IMR-90 (cell line): Measurements from ENCODE around the gene C16orf74. TPM values are rescaled to one million over a fixed set of nuclear protein-coding genes. Genes with fewer than 3 reads are reported as not detected.

Experiments used
- ATAC-seq: fragments of 200-7000 bp; cut with Tn5 transposase; 2 replicates; pipeline ENCODE4 v1.9.1; 2020; ENCODE audit warnings: low read depth, mild to moderate bottlenecking, moderate library complexity
- BruUV-seq: library from RNA; stranded (reverse); fragments of 400-500 nt; replicated peaks from 2 replicates; lab custom pipeline; 2021; lab: Mats Ljungman, UMichigan
- CTCF ChIA-PET: fragments of 300-600 bp; formaldehyde crosslinking; extraction: SDS; loops from one replicate; lab custom pipeline; 2021; ENCODE audit warnings: antibody characterized with exemption; lab: Yijun Ruan, JAX
- POLR2A ChIA-PET: fragments of 300-600 bp; sonication (Branson Sonifier 250); formaldehyde crosslinking; loops from one replicate; lab custom pipeline; 2022; ENCODE audit warnings: antibody characterized with exemption; ENCODE audit not compliant: unreplicated experiment; lab: Charles Lee
- DNase-seq: peaks from one replicate; pipeline ENCODE4 v3.0.0; 2013
- H2AFZ ChIP-seq: replicated peaks from 2 replicates; pipeline ENCODE3; 2013; ENCODE audit warnings: low read length, mild to moderate bottlenecking; ENCODE audit not compliant: poor library complexity
- H2AK5ac ChIP-seq: 2 replicates; pipeline ENCODE4 v1.6.1; 2013; ENCODE audit warnings: low read depth, low read length, inconsistent platforms
- H2AK9ac ChIP-seq: replicated peaks from 2 replicates; pipeline ENCODE3; 2013; ENCODE audit warnings: mild to moderate bottlenecking, low read depth, low read length, moderate library complexity; ENCODE audit not compliant: poor library complexity
- H2BK120ac ChIP-seq: 2 replicates; pipeline ENCODE4 v1.6.1; 2013; ENCODE audit warnings: low read depth, low read length, inconsistent platforms
- H2BK15ac ChIP-seq: 3 replicates; pipeline ENCODE4 v1.6.1; 2013; ENCODE audit warnings: low read depth, low read length, inconsistent platforms
- H2BK20ac ChIP-seq: 2 replicates; pipeline ENCODE4 v1.6.1; 2013; ENCODE audit warnings: low read depth, mild to moderate bottlenecking, inconsistent platforms, low read length, moderate library complexity
- H2BK5ac ChIP-seq: 2 replicates; pipeline ENCODE4 v1.6.1; 2013; ENCODE audit warnings: mild to moderate bottlenecking, low read depth, low read length, inconsistent platforms; ENCODE audit not compliant: poor library complexity, severe bottlenecking
- H3K14ac ChIP-seq: replicated peaks from 2 replicates; pipeline ENCODE4 v1.6.1; 2013; ENCODE audit warnings: low read depth, low read length, inconsistent platforms
- H3K18ac ChIP-seq: 2 replicates; pipeline ENCODE4 v1.6.1; 2013; ENCODE audit warnings: low read depth, low read length, control low read depth
- H3K23ac ChIP-seq: 2 replicates; pipeline ENCODE4 v1.6.1; 2013; ENCODE audit warnings: low read depth, low read length, inconsistent platforms
- H3K27ac ChIP-seq: 2 replicates; pipeline ENCODE4 v1.5.1; 2013; ENCODE audit warnings: mild to moderate bottlenecking, control low read depth, low read length; ENCODE audit not compliant: insufficient read depth
- H3K27me3 ChIP-seq: 2 replicates; pipeline ENCODE4 v1.6.1; 2013; ENCODE audit warnings: low read length; ENCODE audit not compliant: control insufficient read depth, insufficient read depth
- H3K36me3 ChIP-seq: 2 replicates; pipeline ENCODE4 v1.6.1; 2013; ENCODE audit warnings: low read length, mixed read lengths; ENCODE audit not compliant: control insufficient read depth, insufficient read depth
- H3K4ac ChIP-seq: 2 replicates; pipeline ENCODE4 v1.6.1; 2013; ENCODE audit warnings: low read depth, low read length, inconsistent platforms
- H3K4me1 ChIP-seq: 2 replicates; pipeline ENCODE4 v1.6.1; 2013; ENCODE audit warnings: low read length, mixed read lengths; ENCODE audit not compliant: control insufficient read depth, insufficient read depth
- H3K4me2 ChIP-seq: 2 replicates; pipeline ENCODE4 v1.6.1; 2013; ENCODE audit warnings: low read depth, mild to moderate bottlenecking, control low read depth, low read length, moderate library complexity
- H3K4me3 ChIP-seq: 2 replicates; pipeline ENCODE4 v1.5.1; 2013; ENCODE audit warnings: low read depth, mild to moderate bottlenecking, control low read depth, low read length, moderate library complexity; ENCODE audit not compliant: insufficient read depth
- H3K56ac ChIP-seq: 2 replicates; pipeline ENCODE4 v1.6.1; 2013; ENCODE audit warnings: low read length, inconsistent platforms; ENCODE audit not compliant: insufficient read depth; ENCODE audit errors: extremely low read depth
- H3K79me1 ChIP-seq, 2 experiments: 2 replicates each; pipeline ENCODE4 v1.6.1; 2013; ENCODE audit warnings: low read length in 2 of 2, inconsistent platforms in 1 of 2, low read depth in 1 of 2
- H3K9ac ChIP-seq: 2 replicates; pipeline ENCODE4 v1.6.1; 2013; ENCODE audit warnings: low read depth, low read length, control low read depth
- H3K9me1 ChIP-seq: 2 replicates; pipeline ENCODE4 v1.6.1; 2013; ENCODE audit warnings: low read length, inconsistent platforms; ENCODE audit not compliant: insufficient read depth
- H3K9me3 ChIP-seq: 2 replicates; pipeline ENCODE4 v1.6.1; 2013; ENCODE audit warnings: low read length; ENCODE audit not compliant: control insufficient read depth, insufficient read depth
- H4K20me1 ChIP-seq: 2 replicates; pipeline ENCODE4 v1.6.1; 2013; ENCODE audit warnings: low read length, inconsistent platforms; ENCODE audit not compliant: insufficient read depth
- H4K5ac ChIP-seq: 2 replicates; pipeline ENCODE4 v1.6.1; 2013; ENCODE audit warnings: mild to moderate bottlenecking, low read depth, low read length, control low read depth
- H4K8ac ChIP-seq, 2 experiments: 2 replicates each; pipeline ENCODE4 v1.6.1; 2013; ENCODE audit warnings: low read depth in 2 of 2, low read length in 2 of 2, control low read depth in 1 of 2, inconsistent platforms in 1 of 2
- H4K91ac ChIP-seq: 2 replicates; pipeline ENCODE4 v1.6.1; 2013; ENCODE audit warnings: low read depth, low read length, inconsistent platforms; ENCODE audit not compliant: insufficient read depth
- BHLHE40 ChIP-seq: fragments of 150-350 bp; IDR thresholded peaks from 2 replicates; pipeline ENCODE4 v1.6.1; 2016; ENCODE audit warnings: mild to moderate bottlenecking, low read depth, low read length
- CEBPB ChIP-seq: IDR thresholded peaks from 2 replicates; pipeline ENCODE4 v1.6.1; 2012; ENCODE audit warnings: low read depth, low read length, improper control_type of control experiment
- CHD1 ChIP-seq: IDR thresholded peaks from 2 replicates; pipeline ENCODE4 v1.6.1; 2012; ENCODE audit warnings: low read depth, low read length, improper control_type of control experiment
- FOS ChIP-seq: fragments of 150-350 bp; IDR thresholded peaks from 2 replicates; pipeline ENCODE4 v1.6.1; 2016; ENCODE audit warnings: low read depth, low read length
- MAFK ChIP-seq: IDR thresholded peaks from 2 replicates; pipeline ENCODE4 v1.6.1; 2012; ENCODE audit warnings: low read depth, low read length, improper control_type of control experiment
- MAZ ChIP-seq: IDR thresholded peaks from 2 replicates; pipeline ENCODE4 v1.6.1; 2012; ENCODE audit warnings: low read depth, mild to moderate bottlenecking, low read length, improper control_type of control experiment, moderate library complexity, borderline replicate concordance
- MXI1 ChIP-seq: IDR thresholded peaks from 2 replicates; pipeline ENCODE4 v1.6.1; 2012; ENCODE audit warnings: low read depth, mild to moderate bottlenecking, low read length, moderate library complexity, borderline replicate concordance
- NFE2L2 ChIP-seq: fragments of 150-350 bp; IDR thresholded peaks from 2 replicates; pipeline ENCODE4 v1.6.1; 2016; ENCODE audit warnings: low read depth, mild to moderate bottlenecking, low read length
- RAD21 ChIP-seq: IDR thresholded peaks from 2 replicates; pipeline ENCODE4 v1.6.1; 2012; ENCODE audit warnings: low read length, improper control_type of control experiment
- SMC3 ChIP-seq: fragments of 150-350 bp; IDR thresholded peaks from 2 replicates; pipeline ENCODE4 v1.6.1; 2016; ENCODE audit warnings: low read depth, mild to moderate bottlenecking, antibody characterized with exemption, low read length, moderate library complexity
- dilution Hi-C: fragments of 300-500 bp; cut with HindIII; formaldehyde crosslinking; loops from one replicate; pipeline ENCODE4 v1.14.3; 2018; ENCODE audit warnings: low sequenced_read_pairs; ENCODE audit not compliant: unreplicated experiment
- in situ Hi-C: fragments of 300-500 bp; cut with MboI; formaldehyde crosslinking; loops from 3 replicates; pipeline ENCODE4 v1.14.3; 2019; ENCODE audit warnings: low sequenced_read_pairs, inconsistent platforms, mixed read lengths
- intact Hi-C: fragments of 100-400 bp; cut with micrococcal nuclease; formaldehyde crosslinking; loops from 2 replicates; pipeline ENCODE4 v1.10.0; 2022
- polyA plus RNA-seq, 3 experiments: library from polyadenylated mRNA; depleted of rRNA; stranded (reverse); fragments of >200 nt; gene quantifications; 2 replicates each; pipeline ENCODE4 v1.2.3, GENCODE V29; 2012; ENCODE audit warnings: low replicate concordance in 1 of 3
- total RNA-seq: library from RNA; depleted of rRNA; stranded (reverse); fragments of >200 nt; gene quantifications from 2 replicates; pipeline ENCODE4 v1.2.3, GENCODE V29; 2012
- TF ChIP-seq, protein P1 (sequence below): fragments of 150-350 bp; IDR thresholded peaks from 2 replicates; pipeline ENCODE4 v1.6.1; 2017; ENCODE audit warnings: mild to moderate bottlenecking, antibody characterized with exemption, low read length, low read depth
- TF ChIP-seq, protein P2 (sequence below): conservative IDR thresholded peaks from 2 replicates; pipeline ENCODE4 v1.5.1; 2012; ENCODE audit warnings: mild to moderate bottlenecking, low read depth, low read length, improper control_type of control experiment
- TF ChIP-seq, protein P3 (sequence below): fragments of 150-350 bp; IDR thresholded peaks from 2 replicates; pipeline ENCODE4 v1.6.1; 2016; ENCODE audit warnings: low read depth, mild to moderate bottlenecking, low read length, moderate library complexity, borderline replicate concordance

C16orf74 gene
- total and polyA plus RNA-seq, 2 of the 4 experiments (the other 2 are of a cell fraction), result 4.5 to 12.2 TPM

DNA sequence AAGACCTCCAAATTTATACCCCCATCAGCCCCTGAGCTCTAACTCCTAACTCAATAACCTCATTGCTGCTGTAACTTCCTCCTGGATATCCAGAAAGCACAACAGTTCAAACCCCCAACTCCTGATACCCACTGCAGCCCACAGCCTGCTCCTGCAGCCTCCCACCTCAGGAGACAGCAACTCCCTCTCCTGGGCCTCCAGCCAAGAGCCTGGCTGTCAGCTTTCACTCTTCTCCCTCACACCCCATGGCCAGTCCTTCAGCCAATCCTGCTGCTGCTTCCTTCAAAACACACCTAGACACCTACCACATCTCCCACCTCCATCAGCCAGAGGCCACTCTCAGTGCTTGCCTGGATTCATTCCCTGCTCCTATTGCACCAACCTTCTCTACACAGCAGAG is 67.5 kb downstream of the C16orf74 start:
- no peak for DNase-seq
- Histone ChIP-seq H3K9ac (no peak overlapping the region), H3K79me1 (peaks cover 7 to 42% of the 10 kb centered on the region in 2 experiments; a peak in 3 of 4 replicates), H3K18ac (no peak overlapping the region), H2AK9ac (no peak overlapping the region), H2BK5ac (no peak overlapping the region), H2BK20ac (no peak overlapping the region), H3K56ac (no peak overlapping the region), H2AK5ac (no peak overlapping the region), H3K4ac (no peak overlapping the region), H4K20me1 (peaks cover 14% of the 10 kb centered on the region; the same call in 1 of the 2 replicates), H3K27me3 (no peaks in the 10 kb centered on the region), H4K5ac (no peak overlapping the region), H2AFZ (no peak overlapping the region), H4K91ac (no peak overlapping the region), H3K27ac (no peak overlapping the region), H3K36me3 (peaks cover 5% of the 10 kb centered on the region), H4K8ac (no peak overlapping the region), H2BK15ac (no peak overlapping the region), H3K23ac (no peak overlapping the region), H3K4me3 (no peak overlapping the region), H3K9me3 (no peaks in the 10 kb centered on the region), H3K4me2 (no peak overlapping the region), H3K14ac (no peak overlapping the region), H2BK120ac (no peak overlapping the region), H3K4me1 (no peaks in the 10 kb centered on the region), H3K9me1 (peaks cover 7% of the 10 kb centered on the region)
- no TSS peak for BruUV-seq
- in situ Hi-C loops, result no loop called here
- intact Hi-C loops, result no loop called here
- ATAC-seq, result no peak
- dilution Hi-C loops, result no loop called here
- CTCF ChIA-PET, result no interaction called here
- TF ChIP-seq CEBPB (no peak), SMC3 (no peak), BHLHE40 (no peak), MXI1 (no peak), MAZ (no peak), RAD21 (no peak), FOS (no peak), NFE2L2 (no peak), MAFK (no peak), CHD1 (no peak)
- TF ChIP-seq, protein P1, sequence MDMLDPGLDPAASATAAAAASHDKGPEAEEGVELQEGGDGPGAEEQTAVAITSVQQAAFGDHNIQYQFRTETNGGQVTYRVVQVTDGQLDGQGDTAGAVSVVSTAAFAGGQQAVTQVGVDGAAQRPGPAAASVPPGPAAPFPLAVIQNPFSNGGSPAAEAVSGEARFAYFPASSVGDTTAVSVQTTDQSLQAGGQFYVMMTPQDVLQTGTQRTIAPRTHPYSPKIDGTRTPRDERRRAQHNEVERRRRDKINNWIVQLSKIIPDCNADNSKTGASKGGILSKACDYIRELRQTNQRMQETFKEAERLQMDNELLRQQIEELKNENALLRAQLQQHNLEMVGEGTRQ, result no peak
- TF ChIP-seq, protein P2, sequence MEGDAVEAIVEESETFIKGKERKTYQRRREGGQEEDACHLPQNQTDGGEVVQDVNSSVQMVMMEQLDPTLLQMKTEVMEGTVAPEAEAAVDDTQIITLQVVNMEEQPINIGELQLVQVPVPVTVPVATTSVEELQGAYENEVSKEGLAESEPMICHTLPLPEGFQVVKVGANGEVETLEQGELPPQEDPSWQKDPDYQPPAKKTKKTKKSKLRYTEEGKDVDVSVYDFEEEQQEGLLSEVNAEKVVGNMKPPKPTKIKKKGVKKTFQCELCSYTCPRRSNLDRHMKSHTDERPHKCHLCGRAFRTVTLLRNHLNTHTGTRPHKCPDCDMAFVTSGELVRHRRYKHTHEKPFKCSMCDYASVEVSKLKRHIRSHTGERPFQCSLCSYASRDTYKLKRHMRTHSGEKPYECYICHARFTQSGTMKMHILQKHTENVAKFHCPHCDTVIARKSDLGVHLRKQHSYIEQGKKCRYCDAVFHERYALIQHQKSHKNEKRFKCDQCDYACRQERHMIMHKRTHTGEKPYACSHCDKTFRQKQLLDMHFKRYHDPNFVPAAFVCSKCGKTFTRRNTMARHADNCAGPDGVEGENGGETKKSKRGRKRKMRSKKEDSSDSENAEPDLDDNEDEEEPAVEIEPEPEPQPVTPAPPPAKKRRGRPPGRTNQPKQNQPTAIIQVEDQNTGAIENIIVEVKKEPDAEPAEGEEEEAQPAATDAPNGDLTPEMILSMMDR, result no peak
- TF ChIP-seq, protein P3, sequence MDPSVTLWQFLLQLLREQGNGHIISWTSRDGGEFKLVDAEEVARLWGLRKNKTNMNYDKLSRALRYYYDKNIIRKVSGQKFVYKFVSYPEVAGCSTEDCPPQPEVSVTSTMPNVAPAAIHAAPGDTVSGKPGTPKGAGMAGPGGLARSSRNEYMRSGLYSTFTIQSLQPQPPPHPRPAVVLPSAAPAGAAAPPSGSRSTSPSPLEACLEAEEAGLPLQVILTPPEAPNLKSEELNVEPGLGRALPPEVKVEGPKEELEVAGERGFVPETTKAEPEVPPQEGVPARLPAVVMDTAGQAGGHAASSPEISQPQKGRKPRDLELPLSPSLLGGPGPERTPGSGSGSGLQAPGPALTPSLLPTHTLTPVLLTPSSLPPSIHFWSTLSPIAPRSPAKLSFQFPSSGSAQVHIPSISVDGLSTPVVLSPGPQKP, result no peak
- POLR2A ChIA-PET, result no interaction called here
